ENCODE data around the gene MOBP. TPM values are rescaled to one million over a fixed set of nuclear protein-coding genes. Genes with fewer than 3 reads are reported as not detected.

MOBP gene
- total and polyA plus RNA-seq, 7 donors: 0.01 to 0.09 TPM; not detected in 5

GRCh38 chr3:39550354-39551051 lies 83.0 kb downstream of the MOBP start:
- no peak overlapping the region for H3K27ac ChIP-seq
- no peaks in the 10 kb centered on the region for H3K4me1 ChIP-seq
- 65 to 71% (median 69%) methylated on average over 8 of the region's 8 CpGs for WGBS, 3 donors
- no peaks in the 10 kb centered on the region for H3K36me3 ChIP-seq (ENCODE audit: insufficient read depth in 1 of 2, low read depth in 1 of 2)
- no peak overlapping the region for H3K4me3 ChIP-seq
- no peak for TF ChIP-seq CTCF (IDR thresholded peaks at IDR 0.05)
- ATAC-seq: no peak
- no peaks in the 10 kb centered on the region for H3K9me3 ChIP-seq
- no peak for DNase-seq
- H3K27me3 ChIP-seq (ENCODE audit: insufficient read depth in 3 of 3, low read length in 2 of 3): no peaks in the 10 kb centered on the region
- intact Hi-C loops (cut with DNase I): no loop called here

Other genes starting within 250 kb of the MOBP start
- 1 to 10 TPM in 2 of 4 donors, under 1 TPM in 2; 0.55 to 1.9 (median 1.3) TPM for gene CX3CR1, start 187.6 kb upstream of the MOBP start, total RNA-seq
- gene CX3CR1, start 187.6 kb upstream of the MOBP start, polyA plus RNA-seq: under 1 TPM; 0.03 to 0.26 (median 0.12) TPM
- gene CCR8, start 138.0 kb upstream of the MOBP start, total RNA-seq: not detected
- not detected for gene CCR8, start 138.0 kb upstream of the MOBP start, polyA plus RNA-seq
- 10 to 100 TPM; 24.9 to 34.8 (median 30.4) TPM for gene SLC25A38, start 84.3 kb upstream of the MOBP start, total RNA-seq
- gene SLC25A38, start 84.3 kb upstream of the MOBP start, polyA plus RNA-seq: 10 to 100 TPM; 29.1 to 86.5 (median 31.1) TPM
- gene RPSA, start 61.0 kb upstream of the MOBP start, total RNA-seq: 100 to 1,000 TPM; 285 to 738 (median 504) TPM
- 1,000 to 10,000 TPM in 1 of 3 donors, 100 to 1,000 TPM in 2; 824 to 1,445 (median 961) TPM for gene RPSA, start 61.0 kb upstream of the MOBP start, polyA plus RNA-seq